PFSK-1 (cell line): ENCODE results near the gene PARD3B.

Experiments used
- FOXP2 ChIP-seq: optimal IDR thresholded peaks from 2 replicates; pipeline ENCODE3; 2011; ENCODE audit warnings: borderline replicate concordance, control low read depth, inconsistent platforms; ENCODE audit not compliant: insufficient read depth; ENCODE audit errors: extremely low read length, extremely low read depth
- POLR2AphosphoS5 ChIP-seq: IDR thresholded peaks from 2 replicates; pipeline ENCODE4 v1.6.1; 2012; ENCODE audit warnings: low read depth, mild to moderate bottlenecking, control low read depth, low read length, moderate library complexity
- REST ChIP-seq, 2 experiments: IDR thresholded peaks; 2 replicates each; pipeline versions ENCODE4 v1.6.1 to v1.8.0; 2011 to 2012; ENCODE audit warnings: low read depth in 2 of 2, low read length in 2 of 2, control low read depth in 1 of 2, inconsistent platforms in 1 of 2, mild to moderate bottlenecking in 1 of 2, moderate library complexity in 1 of 2; ENCODE audit not compliant: insufficient read depth in 1 of 2
- SIN3A ChIP-seq: IDR thresholded peaks from 2 replicates; pipeline ENCODE4 v1.6.1; 2012; ENCODE audit warnings: mild to moderate bottlenecking, low read length, moderate library complexity, borderline replicate concordance; ENCODE audit not compliant: insufficient read depth
- TAF1 ChIP-seq: IDR thresholded peaks from 2 replicates; pipeline ENCODE4 v1.6.1; 2012; ENCODE audit warnings: low read length, control low read depth, borderline replicate concordance; ENCODE audit not compliant: insufficient read depth

Gene PARD3B

GRCh38 chr2:204557604-204558003 lies 12.3 kb downstream of the PARD3B start:
- TF ChIP-seq SIN3A (no peak), FOXP2 (no peak)

GRCh38 chr2:204560902-204561301 lies 15.6 kb downstream of the PARD3B start:
- TF ChIP-seq TAF1, result no peak
- no peak for TF ChIP-seq POLR2AphosphoS5

GRCh38 chr2:204561771-204562170 lies 16.5 kb downstream of the PARD3B start:
- TF ChIP-seq POLR2AphosphoS5 (no peak), SIN3A (no peak), REST (IDR thresholded peaks at IDR 0.05; ENCODE audit: insufficient read depth in 1 of 2, low read depth in 2 of 2, low read length in 2 of 2) (no peak), FOXP2 (no peak), TAF1 (no peak)

- TF ChIP-seq TAF1 (no peak), REST (IDR thresholded peaks at IDR 0.05; ENCODE audit: insufficient read depth in 1 of 2, low read depth in 2 of 2, low read length in 2 of 2) (no peak), SIN3A (no peak), FOXP2 (no peak), POLR2AphosphoS5 (no peak)
These were observed 21.2 kb downstream of the PARD3B start for GRCh38 chr2:204566439-204566838.

- TF ChIP-seq FOXP2 (no peak), TAF1 (no peak), REST (IDR thresholded peaks at IDR 0.05; ENCODE audit: insufficient read depth in 1 of 2, low read depth in 2 of 2, low read length in 2 of 2) (no peak), POLR2AphosphoS5 (no peak), SIN3A (no peak)
These were observed 25.1 kb downstream of the PARD3B start for GRCh38 chr2:204570421-204570820.

GRCh38 chr2:204571041-204571440 lies 25.8 kb downstream of the PARD3B start:
- no peak for TF ChIP-seq FOXP2
- TF ChIP-seq TAF1, result no peak
- no peak for TF ChIP-seq REST (IDR thresholded peaks at IDR 0.05; ENCODE audit: insufficient read depth in 1 of 2, low read depth in 2 of 2, low read length in 2 of 2)
- no peak for TF ChIP-seq SIN3A
- no peak for TF ChIP-seq POLR2AphosphoS5
